ENCODE measurements around the gene C6orf120.

GRCh38 chr6:169724494-169725124 is 22.7 kb downstream of the C6orf120 start, which contains the start of gene PHF10:
- TF ChIP-seq POLR2A (IDR thresholded peaks at IDR 0.05) (no peak), CTCF (IDR thresholded peaks at IDR 0.05 in 8 of 11, conservative IDR thresholded peaks at IDR 0.05 in 3 of 11) (no peak)
